IPS-11a (cell line): ENCODE results near the gene IFNAR1.
A peak's percentile ranks its signal among the peaks of the same experiment; 100 is the strongest.

ENCODE experiments used
- H3K4me3 ChIP-seq: one replicate; pipeline ENCODE4 v1.5.1; 2013; ENCODE audit warnings: low read depth, low read length, control low read depth

IFNAR1 gene

GRCh38 chr21:33397717-33398116 lies 72.9 kb downstream of the IFNAR1 start:
- no peak overlapping the region for H3K4me3 ChIP-seq

DNA sequence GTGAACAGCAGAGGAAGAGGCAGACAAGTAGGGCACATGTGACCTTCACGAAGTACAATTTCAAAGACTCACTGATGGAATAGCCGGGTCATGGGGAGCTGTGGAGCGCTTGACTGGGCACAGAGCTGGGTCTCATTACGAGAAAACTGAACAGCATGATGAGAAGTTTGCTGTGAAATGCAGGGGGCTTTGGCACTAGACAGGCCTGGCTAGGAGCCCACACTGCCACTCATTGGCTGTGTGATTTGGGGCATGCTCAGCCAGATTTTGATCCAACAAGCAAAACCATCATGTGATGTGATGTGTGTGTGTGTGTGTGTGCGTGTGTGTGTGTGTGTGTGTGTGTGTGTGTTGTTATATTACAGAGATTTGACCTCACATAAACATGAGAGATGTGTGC lies 73.6 kb downstream of the IFNAR1 start:
- H3K4me3 ChIP-seq, result no peak overlapping the region

DNA sequence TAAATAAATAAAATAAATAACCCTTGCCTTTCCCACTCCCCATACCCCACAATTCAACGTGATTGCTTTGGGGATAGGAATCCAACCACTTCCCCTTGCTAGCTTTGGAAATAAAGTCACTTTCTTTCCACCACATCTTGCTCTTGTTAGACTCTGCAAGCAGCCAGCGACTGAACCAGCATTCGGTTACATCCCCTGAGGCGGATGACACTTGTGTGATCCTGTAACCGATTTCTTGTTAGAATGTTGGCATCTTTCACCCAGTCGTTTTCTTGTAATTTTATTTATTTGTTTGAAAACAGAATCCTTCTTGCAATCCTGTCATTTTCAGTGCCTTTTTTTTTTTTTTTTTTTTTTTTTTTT lies 76.8 kb downstream of the IFNAR1 start:
- H3K4me3 ChIP-seq, result no peak overlapping the region

DNA sequence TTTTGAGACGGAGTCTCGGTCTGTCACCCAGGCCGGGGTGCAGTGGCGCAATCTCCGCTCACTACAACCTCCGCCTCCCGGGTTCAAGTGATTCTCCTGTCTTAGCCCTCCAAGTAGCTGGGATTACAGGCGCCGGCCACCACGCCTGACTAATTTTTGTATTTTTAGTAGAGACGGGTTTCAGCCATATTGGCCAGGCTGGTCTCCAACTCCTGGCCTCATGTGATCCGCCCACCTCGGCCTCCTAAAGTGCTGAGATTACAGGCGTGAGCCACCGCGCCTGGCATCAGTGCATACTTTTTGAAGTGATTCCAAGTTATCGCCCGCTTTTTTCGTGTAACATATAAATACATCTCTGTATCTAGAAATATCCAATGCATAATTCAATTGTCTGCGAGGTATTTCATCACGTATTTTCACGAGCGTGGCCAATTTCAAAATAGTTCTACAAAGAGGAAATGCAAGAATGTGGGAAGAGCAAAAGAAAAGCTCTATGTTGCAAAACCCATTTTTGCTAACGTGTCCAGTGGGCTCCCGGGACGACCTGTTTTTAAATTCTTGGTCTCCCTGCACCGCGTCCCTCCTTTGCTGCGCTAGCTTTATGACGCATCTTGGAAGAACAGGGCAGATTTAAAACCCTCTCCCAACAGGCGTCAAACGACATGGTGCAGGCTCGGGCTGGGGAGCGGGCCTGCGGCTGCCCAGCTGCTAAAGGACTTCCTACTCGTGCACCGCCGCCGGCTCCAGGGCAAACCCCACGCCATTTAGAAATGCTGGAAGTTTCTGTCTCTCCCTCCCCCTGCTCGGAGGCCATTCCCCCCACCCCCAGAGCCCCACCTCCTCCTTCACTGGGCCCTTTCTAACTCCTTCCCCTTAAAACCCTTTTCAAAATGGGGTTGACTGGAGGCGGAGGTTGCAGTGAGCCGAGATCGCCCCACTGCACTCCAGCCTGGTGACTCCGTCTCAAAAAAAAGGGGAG lies 77.5 kb downstream of the IFNAR1 start:
- H3K4me3 ChIP-seq, result peak overlapping the region; percentile 4

DNA sequence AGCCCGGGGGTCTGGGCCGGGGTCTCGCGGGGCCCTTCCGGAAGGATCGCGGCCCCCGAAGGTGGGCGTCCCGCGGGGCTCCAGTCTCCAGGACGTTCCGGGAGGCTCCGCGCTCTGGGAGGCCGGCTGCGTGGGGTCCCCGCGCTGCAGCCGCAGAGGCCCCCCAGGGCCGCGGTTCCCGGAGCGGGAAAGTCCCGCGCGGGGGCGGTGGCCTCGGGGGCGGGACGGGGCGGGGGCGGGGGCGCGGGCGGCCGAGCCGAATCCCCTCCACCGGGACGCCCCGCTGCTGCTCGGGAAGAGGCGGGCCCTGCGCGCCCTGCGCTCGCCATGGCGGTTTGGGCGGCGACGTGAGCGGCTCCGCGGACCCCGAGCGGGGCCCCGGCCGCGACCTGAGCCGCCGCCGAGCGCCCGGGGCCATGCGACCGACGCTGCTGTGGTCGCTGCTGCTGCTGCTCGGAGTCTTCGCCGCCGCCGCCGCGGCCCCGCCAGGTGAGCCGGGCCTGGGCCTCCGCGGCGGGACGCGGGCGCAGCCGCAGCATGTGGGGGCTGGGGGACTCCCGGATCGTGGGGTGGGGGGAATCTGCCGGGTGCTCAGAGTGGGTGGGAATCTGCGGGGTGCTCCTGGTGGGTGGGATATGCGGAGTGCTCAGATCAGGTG lies 78.5 kb downstream of the IFNAR1 start, which contains the start of gene IFNGR2:
TSS of gene IFNGR2 (plus strand) at position 286 of the 658 bp plus-strand sequence. CDS start at position 417, 131 bp downstream.
- peak within 1 kb of the TSS; percentile 83 for H3K4me3 ChIP-seq

GRCh38 chr21:33403786-33404585 lies 79.2 kb downstream of the IFNAR1 start:
- H3K4me3 ChIP-seq, result peak overlapping the region; percentile 83

GRCh38 chr21:33406493-33406892 lies 81.7 kb downstream of the IFNAR1 start:
- H3K4me3 ChIP-seq, result no peak overlapping the region
